ENCODE data around the gene EZR.

- TF ChIP-seq, protein P1, sequence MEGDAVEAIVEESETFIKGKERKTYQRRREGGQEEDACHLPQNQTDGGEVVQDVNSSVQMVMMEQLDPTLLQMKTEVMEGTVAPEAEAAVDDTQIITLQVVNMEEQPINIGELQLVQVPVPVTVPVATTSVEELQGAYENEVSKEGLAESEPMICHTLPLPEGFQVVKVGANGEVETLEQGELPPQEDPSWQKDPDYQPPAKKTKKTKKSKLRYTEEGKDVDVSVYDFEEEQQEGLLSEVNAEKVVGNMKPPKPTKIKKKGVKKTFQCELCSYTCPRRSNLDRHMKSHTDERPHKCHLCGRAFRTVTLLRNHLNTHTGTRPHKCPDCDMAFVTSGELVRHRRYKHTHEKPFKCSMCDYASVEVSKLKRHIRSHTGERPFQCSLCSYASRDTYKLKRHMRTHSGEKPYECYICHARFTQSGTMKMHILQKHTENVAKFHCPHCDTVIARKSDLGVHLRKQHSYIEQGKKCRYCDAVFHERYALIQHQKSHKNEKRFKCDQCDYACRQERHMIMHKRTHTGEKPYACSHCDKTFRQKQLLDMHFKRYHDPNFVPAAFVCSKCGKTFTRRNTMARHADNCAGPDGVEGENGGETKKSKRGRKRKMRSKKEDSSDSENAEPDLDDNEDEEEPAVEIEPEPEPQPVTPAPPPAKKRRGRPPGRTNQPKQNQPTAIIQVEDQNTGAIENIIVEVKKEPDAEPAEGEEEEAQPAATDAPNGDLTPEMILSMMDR (conservative IDR thresholded peaks at IDR 0.05; ENCODE audit: low read length), result no peak
- no peak for TF ChIP-seq EZH2phosphoT487 (IDR thresholded peaks at IDR 0.05; ENCODE audit: borderline replicate concordance, low read depth, low read length)
Measured at GRCh38 chr6:158843751-158844683, 24.8 kb upstream of the EZR start.

Data from OCI-LY7 (cell line).